ENCODE results near the gene JADE2. TPM values are rescaled to one million over a fixed set of nuclear protein-coding genes. Genes with fewer than 3 reads are reported as not detected.
A peak's percentile ranks its signal among the peaks of the same experiment; 100 is the strongest.
"Not testable (repeated sequence)": the region's sequence is repeated elsewhere in the genome, so short reads cannot be mapped to it uniquely, and the experiment has no call there.

The JADE2 gene
- total RNA-seq, 1 donor from 2014 or later = 12.5 TPM

DNA sequence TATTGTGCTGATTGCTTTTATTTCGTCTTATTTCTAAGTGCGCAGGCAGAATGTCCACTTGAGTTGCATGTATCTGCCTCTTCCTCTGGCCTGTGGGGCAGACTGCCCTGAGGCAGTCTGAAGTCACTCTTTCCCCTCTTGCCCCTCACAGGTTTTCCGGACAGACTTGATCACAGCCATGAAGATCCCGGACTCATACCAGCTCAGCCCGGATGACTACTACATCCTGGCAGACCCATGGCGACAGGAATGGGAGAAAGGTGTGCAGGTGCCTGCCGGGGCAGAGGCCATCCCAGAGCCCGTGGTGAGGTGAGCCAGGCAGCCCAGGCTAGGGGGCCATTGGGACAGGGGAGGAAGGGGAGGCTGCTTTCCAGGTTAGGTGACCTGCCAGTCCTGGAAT is 26.4 kb downstream of the JADE2 start:
- peak in 1 of 2 donors; percentile 66 for DNase-seq (ENCODE audit: low read depth in 2 of 2)

DNA sequence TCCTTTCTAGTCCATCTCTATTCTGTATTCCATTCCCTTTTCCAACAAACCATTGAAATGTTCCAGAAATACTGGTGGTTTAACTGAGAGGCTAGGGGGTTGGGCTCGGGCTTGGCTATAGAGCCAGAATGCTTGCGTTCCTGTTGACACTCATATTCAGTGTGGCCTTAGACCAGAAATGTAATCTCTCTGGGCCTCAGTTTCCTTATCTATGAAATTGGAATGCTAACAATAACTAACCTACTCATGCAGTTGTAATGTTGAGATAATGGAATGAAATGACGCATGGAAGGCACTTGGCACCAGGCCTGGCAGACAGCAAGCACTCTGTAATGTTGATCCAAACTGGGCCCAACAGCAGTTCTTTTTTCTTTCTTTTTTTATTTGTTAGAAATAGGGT is 26.8 kb downstream of the JADE2 start:
- peak; percentile 93 for DNase-seq (ENCODE audit: low read depth in 2 of 2)

DNA sequence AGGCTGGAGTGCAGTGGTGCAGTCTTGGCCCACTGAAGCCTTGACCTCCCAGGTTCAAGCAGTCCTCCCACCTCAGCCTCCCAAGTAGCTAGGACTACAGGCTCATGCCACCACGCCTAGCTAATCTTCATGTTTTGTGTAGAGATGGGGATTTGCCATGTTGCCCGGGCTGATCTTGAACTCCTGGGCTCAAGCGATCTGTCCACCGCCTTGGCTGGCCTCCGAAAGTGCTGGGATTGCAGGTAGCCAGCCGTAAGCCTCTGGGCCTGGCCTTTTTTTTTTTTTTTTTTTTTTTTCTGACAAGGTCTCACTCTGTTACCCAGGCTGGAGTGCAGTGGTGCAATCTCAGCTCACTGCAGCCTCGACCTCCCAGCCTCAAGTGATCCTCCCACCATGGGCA is 27.2 kb downstream of the JADE2 start:
- DNase-seq (ENCODE audit: low read depth in 2 of 2) = not testable (repeated sequence)

DNA sequence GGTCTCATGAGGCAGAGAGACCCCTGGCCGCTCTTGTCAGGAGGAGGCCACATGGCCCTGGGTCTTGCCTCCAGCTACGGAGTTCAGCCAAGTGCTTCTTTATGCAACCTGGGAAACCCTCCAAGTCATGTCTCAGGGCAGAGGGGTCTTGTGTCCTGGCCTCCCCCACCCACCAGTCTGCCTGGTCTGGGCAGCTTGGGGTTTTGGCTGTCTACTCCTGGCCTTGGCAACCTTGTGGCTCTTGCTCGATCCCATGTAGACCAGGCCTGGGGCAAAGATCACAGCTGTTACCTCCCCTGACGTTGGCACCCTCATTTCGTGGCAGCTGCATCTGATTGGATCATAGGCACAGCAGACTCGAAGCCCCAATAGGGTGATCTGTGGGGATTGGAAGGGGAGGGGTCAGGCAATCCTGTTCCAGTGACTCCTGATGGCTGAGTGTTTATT is 28.4 kb downstream of the JADE2 start:
- DNase-seq (ENCODE audit: low read depth in 2 of 2) = no peak

- peak; percentile 65 to 71 for DNase-seq (ENCODE audit: low read depth in 2 of 2)
Observed at GRCh38 chr5:134554319-134555222, 29.1 kb downstream of the JADE2 start.

- peak in 1 of 2 donors; percentile 19 for DNase-seq (ENCODE audit: low read depth in 2 of 2)
Observed at GRCh38 chr5:134555223-134555889, 29.9 kb downstream of the JADE2 start.

GRCh38 chr5:134555890-134556311 is 30.4 kb downstream of the JADE2 start:
- DNase-seq (ENCODE audit: low read depth in 2 of 2) = peak in 1 of 2 donors; percentile 88

DNA sequence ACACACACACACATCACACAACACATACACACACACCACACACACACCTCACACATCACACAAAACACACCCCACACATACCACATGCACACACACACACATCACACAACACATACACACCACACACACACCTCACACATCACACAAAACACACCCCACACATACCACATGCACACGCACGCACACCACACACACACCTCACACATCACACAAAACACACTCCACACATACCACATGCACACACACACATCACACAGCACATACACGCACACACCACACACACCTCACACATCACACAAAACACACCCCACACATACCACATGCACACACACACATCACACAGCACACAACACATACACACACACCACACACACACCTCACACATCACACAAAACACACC is 31.1 kb downstream of the JADE2 start:
- DNase-seq (ENCODE audit: low read depth in 2 of 2) = not testable (repeated sequence)

GRCh38 chr5:134556994-134557393 is 31.5 kb downstream of the JADE2 start:
- no peak for DNase-seq (ENCODE audit: low read depth in 2 of 2)

GRCh38 chr5:134559672-134560071 is 34.2 kb downstream of the JADE2 start:
- DNase-seq (ENCODE audit: low read depth in 2 of 2) = no peak

- no peak for DNase-seq (ENCODE audit: low read depth in 2 of 2)
Observed at GRCh38 chr5:134560698-134561097, 35.2 kb downstream of the JADE2 start.

GRCh38 chr5:134561871-134562296 is 36.4 kb downstream of the JADE2 start:
- DNase-seq (ENCODE audit: low read depth in 2 of 2) = peak in 1 of 2 donors; percentile 97

DNA sequence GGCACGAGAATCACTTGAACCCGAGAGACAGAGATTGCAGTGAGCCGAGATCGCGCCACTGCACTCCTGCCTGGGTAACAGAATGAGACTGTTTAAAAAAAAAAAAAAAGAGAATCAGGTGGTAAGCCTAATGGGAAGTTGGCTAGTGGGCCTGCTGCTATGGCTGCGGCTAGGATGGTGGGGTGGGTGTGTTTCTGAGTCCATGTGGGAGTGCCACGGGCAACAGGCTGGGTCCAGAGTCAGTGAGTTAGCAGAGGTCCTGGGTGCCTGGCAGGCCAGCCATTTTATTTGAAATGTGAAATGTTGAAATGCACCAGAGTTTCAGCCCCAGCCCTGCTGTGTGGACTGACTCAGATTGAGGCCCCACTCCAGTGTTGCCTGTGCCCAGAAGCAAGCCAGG is 37.8 kb downstream of the JADE2 start:
- DNase-seq (ENCODE audit: low read depth in 2 of 2) = no peak

GRCh38 chr5:134563962-134564361 is 38.5 kb downstream of the JADE2 start:
- DNase-seq (ENCODE audit: low read depth in 2 of 2) = no peak

- DNase-seq (ENCODE audit: low read depth in 2 of 2) = no peak
Observed at GRCh38 chr5:134564396-134564795, 38.9 kb downstream of the JADE2 start.

DNA sequence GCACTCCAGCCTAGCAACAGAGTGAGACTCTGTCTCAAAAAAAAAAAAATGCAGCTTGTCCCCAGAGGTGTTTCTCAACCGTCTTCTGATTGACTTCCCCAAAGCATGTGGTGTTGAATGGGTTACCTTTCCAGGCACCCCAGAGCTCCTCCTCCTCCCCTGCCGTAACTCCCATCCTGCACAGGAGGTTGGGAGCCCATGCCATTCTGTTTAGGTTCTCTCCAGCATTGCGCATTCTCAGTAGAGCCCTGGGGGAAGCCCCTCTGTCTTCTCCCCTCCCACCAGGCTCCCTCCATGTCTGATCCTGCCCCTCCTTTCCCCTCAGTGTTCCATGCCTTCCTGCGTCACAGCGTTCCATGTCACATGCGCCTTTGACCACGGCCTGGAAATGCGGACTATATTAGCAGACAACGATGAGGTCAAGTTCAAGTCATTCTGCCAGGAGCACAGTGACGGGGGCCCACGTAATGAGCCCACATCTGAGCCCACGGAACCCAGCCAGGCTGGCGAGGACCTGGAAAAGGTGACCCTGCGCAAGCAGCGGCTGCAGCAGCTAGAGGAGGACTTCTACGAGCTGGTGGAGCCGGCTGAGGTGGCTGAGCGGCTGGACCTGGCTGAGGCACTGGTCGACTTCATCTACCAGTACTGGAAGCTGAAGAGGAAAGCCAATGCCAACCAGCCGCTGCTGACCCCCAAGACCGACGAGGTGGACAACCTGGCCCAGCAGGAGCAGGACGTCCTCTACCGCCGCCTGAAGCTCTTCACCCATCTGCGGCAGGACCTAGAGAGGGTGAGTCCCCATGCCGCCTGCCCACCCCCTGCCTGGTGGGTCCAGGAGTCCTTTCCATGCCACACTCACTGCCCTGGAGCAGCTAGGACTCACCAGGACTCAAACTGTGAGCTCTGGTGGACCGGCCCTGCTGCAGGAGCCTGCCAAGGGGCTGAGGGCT is 40.6 kb downstream of the JADE2 start:
- DNase-seq (ENCODE audit: low read depth in 2 of 2) = no peak

GRCh38 chr5:134566741-134567221 is 41.3 kb downstream of the JADE2 start:
- no peak for DNase-seq (ENCODE audit: low read depth in 2 of 2)

DNA sequence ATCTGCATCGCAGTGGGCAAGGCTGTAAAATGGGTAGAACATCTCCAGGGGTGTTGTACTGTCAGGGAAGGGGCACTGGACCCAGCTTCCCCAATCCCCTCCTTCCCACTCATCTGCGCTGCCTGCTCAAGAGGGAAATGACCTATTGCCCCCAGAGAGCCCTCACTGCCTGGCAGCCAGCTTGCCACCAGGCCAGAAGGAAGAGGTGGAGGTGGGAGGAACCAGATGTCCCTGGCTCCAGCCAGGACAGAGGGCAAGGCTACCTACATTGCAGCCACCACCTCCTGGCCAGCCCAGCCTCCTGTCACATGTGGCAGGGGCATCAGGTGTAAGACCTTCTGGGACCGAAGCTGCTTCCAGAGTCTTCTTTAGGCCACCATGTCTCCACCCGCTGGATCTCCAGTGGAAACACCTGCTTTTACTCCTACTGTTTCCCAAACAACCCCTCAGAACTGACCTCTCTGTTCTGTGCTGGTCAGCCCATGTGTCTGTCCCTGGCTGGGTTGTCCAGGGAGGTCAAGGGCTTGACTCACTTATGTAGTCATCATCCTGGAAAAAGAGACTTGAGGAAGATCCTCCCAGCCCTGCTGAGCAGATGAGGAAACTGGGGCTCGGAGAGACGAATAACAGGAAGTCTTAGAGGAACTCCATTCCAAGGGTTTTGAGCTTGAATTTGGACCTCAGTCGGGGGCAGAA is 42.3 kb downstream of the JADE2 start:
- peak in 1 of 2 donors; percentile 87 for DNase-seq (ENCODE audit: low read depth in 2 of 2)

DNA sequence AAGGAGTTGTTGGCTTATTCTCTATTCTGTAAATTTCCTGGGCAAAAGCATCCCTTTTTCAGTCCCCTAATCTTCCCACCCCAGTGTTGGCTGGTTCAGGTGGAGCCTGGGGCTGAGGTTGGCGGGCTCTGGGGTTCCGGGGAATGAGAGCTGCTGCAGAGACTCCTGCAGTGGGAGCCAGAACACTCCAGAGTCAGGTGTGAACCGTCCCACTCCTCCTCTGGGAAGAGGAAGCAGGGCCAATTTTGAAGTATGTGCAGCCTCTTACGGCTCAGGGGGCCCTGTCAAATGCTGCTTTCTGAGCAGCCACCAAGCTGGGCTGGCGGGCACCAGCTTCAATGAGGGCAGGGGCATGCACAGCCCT is 42.8 kb downstream of the JADE2 start:
- DNase-seq (ENCODE audit: low read depth in 2 of 2) = no peak
